Activated T-cell treated with anti-CD3 and anti-CD28 coated beads for 4 hours (primary cell): Measurements from ENCODE around the gene SHISAL1.

Source experiments
- DNase-seq: peaks from one replicate; pipeline ENCODE4 v3.0.0-alpha.2; 2020

The SHISAL1 gene

GRCh38 chr22:44298406-44299091 lies 14.2 kb downstream of the SHISAL1 start:
- no peak for DNase-seq

- no peak for DNase-seq
Measured at GRCh38 chr22:44297470-44298061, 15.2 kb downstream of the SHISAL1 start.

GRCh38 chr22:44295406-44295805 lies 17.3 kb downstream of the SHISAL1 start:
- DNase-seq, result no peak

- no peak for DNase-seq
Measured at GRCh38 chr22:44293876-44294275, 18.9 kb downstream of the SHISAL1 start.

- DNase-seq, result no peak
Measured at GRCh38 chr22:44293034-44293433, 19.7 kb downstream of the SHISAL1 start.

- no peak for DNase-seq
Measured at GRCh38 chr22:44292521-44292920, 20.2 kb downstream of the SHISAL1 start.

GRCh38 chr22:44291674-44292360 lies 20.9 kb downstream of the SHISAL1 start:
- no peak for DNase-seq

GRCh38 chr22:44291265-44291664 lies 21.5 kb downstream of the SHISAL1 start:
- no peak for DNase-seq

- no peak for DNase-seq
Measured at GRCh38 chr22:44289414-44290171, 23.2 kb downstream of the SHISAL1 start.

GRCh38 chr22:44288913-44289312 lies 23.8 kb downstream of the SHISAL1 start:
- no peak for DNase-seq

- no peak for DNase-seq
Measured at GRCh38 chr22:44287741-44288140, 25.0 kb downstream of the SHISAL1 start.

GRCh38 chr22:44287121-44287693 lies 25.5 kb downstream of the SHISAL1 start:
- no peak for DNase-seq

- DNase-seq, result no peak
Measured at GRCh38 chr22:44286646-44287045, 26.1 kb downstream of the SHISAL1 start.

GRCh38 chr22:44284711-44285110 lies 28.0 kb downstream of the SHISAL1 start:
- no peak for DNase-seq

GRCh38 chr22:44281768-44282637 lies 30.7 kb downstream of the SHISAL1 start:
- DNase-seq, result no peak

GRCh38 chr22:44280665-44281188 lies 32.0 kb downstream of the SHISAL1 start:
- no peak for DNase-seq

GRCh38 chr22:44279069-44279360 lies 33.7 kb downstream of the SHISAL1 start:
- no peak for DNase-seq

- DNase-seq, result no peak
Measured at GRCh38 chr22:44278243-44279068, 34.3 kb downstream of the SHISAL1 start.

GRCh38 chr22:44277386-44278135 lies 35.2 kb downstream of the SHISAL1 start:
- DNase-seq, result no peak

GRCh38 chr22:44276706-44277356 lies 35.9 kb downstream of the SHISAL1 start:
- no peak for DNase-seq
